ENCODE data around the gene TMED10.

The TMED10 gene

DNA sequence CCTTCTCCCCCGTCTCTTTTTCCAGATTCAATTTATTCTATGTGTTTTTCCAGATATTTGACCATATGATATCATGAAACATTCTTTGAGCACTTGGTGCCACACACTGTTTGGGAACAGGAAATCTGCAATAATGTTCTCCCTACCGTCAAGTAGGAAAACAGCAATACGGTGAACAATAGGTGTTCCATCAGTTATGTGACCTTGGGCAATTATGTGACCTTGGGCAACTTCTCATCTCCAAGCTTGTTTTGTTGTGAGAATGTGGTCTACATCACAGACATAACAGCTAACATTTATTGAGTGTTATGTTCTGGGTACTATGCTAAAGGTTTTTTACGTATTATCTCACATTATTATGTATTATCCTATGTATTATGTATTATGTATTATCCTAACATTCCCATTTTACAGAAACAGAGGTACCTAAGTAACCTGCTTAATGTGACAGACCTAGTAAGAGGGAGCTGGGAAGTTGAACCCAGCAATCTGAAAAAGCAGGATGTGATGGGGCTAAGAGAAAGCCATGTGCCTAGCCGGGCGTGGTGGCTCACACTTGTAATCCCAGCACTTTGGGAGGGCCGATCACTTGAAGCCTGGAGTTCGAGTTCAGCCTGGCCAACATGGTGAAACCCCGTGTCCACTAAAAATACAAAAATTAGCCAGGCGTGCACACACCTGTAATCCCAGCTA, 48.4 kb downstream of the TMED10 start:
- DNase-seq, result no peak

DNA sequence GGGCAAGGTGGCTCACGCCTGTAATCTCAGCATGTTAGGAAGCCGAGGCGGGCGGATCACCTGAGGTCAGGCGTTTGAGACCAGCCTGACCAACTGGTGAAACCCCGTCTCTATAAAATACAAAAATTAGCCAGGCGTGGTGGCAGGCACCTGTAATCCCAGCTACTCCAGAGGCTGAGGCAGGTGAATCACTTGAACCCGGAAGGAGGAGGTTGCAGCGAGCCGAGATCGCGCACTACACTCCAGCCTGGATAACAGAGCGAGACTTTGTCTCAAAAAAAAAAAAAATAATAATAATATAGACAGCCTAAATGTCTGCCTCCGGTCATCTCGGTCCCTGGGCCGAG, 49.0 kb downstream of the TMED10 start:
- peak in 1 of 56 donors; percentile 13 for DNase-seq

DNA sequence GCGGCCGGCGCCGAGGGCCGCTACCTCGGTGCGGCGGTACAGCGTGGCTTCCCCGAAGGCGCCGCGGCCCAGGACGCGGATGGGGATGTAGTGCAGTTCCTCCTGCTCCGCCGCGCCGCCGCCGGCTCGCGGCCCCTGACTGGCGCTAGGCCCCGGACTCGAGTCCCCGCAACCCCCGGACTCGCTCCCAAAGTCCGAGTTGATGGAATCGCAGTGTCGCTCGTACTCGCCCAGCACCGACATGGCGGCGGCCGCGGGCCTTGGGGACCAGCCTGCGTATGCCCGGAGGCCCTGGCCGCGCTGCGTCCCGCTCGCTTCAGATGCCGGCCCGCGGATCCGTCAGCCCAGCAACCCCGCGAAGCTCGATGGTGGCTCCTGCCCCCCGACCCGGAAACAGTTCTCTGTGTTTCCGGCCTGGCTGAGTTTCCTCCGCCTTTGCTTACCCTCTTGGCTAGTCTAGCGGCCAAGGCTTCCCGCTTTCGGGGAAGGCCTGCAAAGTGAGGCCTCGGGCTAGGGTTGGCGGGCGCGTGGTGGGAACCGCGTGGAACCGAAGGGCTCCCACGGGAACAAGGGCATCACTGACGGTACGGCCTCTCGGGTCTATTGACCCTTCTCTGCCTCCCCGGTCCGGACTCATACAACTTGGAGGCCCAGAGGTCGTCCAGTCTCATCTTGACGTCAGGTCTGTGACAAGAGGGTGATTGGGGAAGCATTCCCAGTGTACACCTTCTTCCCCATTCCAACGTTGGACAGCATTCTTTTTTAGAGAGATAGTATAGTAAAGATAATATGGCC, 49.5 kb downstream of the TMED10 start, which contains the start of gene NEK9:
TSS of gene NEK9 (minus strand) at position 370 of the 795 bp plus-strand sequence. CDS start at position 243, 127 bp downstream.
- peak; percentile 11 to 94 (median 84) for DNase-seq

DNA sequence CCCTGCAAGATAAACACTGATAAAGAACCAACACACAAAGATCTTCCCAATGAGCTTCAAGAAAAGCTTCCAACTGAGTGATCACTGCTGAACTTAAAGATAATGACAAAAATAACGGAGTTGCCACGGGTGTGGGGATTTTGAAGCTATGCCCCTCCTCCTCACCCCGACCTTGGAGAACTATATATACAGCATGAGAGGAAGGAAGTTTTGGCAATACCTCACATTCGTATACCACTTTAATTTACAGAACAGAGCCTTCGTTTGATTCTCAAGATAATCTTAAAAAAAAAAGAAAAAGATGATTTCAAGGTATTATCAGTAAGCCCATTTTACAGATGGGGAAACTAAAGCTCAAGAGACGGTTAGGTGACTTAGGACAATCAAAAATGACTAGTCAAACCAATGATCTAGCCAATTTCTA, 50.3 kb downstream of the TMED10 start:
- no peak for DNase-seq

DNA sequence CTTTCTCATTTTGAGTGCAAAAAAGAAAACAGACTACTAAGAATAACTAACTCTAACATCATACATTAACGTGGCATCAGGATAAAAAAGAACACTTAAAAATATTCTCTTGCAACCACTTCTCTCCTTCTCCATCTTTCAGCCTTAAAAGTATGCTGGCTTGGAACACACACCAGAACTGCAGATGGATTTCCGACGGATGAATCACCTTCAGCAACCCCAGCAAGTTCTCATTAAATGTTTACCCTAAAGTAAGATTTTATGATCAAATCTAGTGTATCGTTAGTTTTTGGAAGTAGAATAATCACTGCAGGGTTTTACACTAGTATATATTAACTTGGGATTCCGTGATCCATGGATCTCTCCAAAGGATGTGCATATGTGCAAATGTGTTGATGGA, 50.8 kb downstream of the TMED10 start:
- no peak for DNase-seq

DNA sequence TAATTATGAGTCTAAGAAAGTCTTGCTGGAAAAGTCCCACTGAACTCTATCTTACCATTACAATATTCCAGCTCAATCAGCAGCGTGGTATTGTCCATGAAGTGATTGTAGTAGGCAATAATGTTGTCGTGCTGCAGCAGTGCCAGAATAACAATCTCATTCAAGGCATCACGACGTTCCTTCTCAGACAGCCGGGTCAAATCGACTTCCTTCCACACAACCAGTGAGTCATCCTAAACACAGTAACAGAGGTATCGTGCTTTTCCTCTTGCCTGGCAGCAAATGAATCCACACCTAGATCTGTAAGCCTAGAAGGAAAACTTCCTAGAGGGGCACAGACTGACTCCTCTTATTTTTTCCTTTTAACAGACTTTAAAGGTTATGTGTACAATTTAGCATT, 52.4 kb downstream of the TMED10 start:
- DNase-seq, result peak in 3 of 56 donors; percentile 7 to 22 (median 9)

DNA sequence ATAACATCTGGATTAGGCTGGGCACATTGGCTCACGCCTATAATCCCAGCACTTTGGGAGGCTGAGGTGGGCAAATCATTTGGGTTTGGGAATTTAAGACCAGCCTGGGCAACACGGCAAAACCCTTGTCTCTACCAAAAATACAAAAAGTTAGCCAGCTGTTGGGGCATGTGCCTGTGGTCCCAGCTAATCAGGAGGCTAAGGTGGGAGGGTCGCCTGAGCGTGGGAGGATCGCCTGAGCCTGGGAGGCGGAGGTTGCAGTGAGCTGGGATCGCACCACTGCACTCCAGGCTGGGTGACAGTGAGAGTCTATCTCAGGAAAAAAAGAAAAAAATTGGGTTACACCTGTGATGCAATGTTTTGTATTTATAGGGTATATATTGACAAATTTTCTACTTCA, 54.9 kb downstream of the TMED10 start:
- DNase-seq, result no peak

DNA sequence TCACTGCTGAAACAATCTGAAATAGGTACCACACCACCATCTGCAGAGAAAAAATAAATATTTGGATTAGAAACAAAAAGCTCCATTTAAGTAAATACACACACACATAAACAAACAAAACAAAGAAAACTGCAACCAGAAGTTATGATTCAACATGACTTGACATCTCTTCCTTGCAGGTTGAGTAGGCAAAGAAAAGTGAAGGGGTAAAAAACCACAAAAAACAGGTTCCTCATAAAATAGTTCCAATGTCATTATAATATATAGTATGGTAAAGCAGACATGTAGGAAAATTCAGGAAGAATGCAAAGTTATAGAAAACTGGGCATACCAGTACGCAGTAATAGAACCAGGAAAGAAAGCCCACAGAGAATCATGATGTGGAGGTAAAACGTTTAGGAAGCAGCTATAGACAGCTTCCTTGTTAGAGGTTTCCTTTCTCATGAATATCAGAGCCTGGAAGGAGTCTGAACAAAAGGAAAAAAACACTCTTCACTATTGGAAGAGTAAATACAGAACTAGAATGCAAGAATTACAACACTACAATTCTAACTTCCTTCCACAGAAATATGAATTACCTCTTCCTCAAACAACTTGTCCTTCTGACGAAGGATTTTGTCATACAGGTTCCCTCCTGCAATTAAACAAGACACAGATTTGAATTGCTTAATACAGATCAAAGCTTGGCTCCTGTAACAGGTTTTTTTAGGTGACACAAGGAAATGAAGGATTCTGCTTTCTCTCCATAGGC, 55.7 kb downstream of the TMED10 start:
- DNase-seq, result no peak

DNA sequence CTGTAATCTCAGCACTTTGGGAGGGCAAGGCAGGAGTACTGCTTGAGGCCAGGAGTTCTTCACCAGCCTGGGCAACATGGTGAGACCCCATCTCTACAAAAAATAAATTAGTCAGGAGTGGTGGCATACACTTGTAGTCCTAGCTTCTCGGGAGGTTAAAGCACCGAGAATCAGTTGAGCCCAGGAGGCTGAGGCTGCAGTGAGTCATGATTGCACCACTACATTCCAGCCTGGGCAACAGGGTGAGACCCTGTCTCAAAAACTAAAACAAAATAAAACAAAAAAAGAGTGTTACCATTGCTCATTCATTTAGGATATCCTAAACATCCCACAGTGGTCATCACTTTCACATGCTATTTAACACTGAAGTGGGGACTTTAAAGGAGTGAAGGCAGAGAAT, 57.4 kb downstream of the TMED10 start:
- no peak for DNase-seq

DNA sequence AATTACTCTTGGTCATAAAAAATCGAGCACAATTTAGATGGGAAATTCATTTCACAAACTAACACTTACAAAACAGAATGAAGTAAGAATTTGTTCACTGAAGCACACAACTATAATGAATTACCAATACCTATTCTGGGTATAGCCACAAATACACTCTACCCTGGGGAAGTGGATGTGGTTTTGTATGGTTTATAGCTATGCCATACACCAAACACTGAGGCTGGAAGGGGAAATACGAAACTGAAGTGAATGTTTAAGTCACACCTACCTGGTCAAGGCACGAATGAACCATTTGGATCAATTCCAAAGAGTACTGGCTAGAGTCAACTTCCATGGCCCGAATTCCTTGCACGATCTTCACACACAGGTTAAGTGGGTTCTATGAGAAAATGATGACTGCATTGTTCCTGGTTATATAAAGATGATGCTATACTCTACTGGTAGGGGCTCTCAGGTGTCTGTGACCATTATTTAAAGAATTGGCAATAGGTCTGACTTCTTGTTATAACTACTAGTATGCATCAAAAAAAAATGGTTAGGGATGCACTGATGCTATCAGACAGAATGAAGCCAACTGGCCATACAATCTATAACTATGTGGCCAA, 62.4 kb downstream of the TMED10 start:
- no peak for DNase-seq

DNA sequence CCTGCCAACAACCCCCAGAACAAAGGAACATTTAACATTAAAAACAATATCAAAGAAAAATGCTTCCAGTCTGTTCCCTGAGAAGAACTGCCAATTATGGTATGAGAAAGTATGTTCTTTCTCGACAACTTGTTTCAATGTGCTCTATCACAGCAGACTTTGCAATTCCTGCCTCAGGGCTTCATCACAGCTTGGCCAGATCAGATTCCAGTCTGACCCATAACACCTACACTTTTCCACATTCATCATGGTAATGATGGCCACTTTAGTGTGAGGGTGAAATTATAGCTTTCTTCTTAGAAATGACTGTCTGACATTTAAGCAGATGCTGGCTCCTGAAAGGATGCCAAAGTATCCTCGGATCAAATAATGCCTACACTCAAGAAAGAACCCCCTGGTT, 66.5 kb downstream of the TMED10 start:
- DNase-seq, result no peak

DNA sequence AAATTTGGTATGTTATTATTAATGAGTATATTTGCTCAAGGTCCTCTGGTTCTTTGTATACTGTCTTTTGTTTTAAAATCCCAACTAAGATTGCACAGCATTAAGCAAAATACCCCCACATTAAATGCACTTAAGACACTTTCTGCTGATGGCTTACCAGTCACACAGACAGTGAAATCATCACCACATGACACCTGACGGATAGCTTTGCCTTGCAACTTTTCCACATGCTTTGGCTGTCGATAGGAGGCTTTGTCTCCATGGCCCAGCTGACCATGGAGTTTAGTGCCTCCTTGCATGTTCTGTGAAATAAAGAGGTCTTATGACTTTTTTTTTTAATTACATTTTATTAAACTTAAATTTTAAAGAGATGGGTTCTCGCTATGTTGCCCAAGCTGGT, 69.2 kb downstream of the TMED10 start:
- no peak for DNase-seq

DNA sequence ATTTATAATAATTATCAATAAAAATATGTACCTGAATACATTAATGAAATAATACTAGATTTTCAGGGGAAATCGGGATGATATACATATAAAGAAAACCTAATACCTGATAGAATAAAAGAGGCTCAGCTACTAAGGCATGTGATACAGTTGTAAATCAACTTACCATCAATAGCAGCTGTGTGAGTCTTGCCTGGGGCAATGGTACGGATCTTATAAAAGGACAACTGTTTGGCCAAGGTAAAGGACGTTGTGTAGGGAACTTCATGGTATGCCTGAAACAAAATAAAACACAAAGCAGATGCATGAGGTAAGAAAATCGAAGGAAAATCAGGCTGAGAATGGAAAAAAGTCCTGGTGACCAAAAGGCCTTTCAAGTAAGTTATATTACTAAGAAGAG, 74.9 kb downstream of the TMED10 start:
- no peak for DNase-seq

DNA sequence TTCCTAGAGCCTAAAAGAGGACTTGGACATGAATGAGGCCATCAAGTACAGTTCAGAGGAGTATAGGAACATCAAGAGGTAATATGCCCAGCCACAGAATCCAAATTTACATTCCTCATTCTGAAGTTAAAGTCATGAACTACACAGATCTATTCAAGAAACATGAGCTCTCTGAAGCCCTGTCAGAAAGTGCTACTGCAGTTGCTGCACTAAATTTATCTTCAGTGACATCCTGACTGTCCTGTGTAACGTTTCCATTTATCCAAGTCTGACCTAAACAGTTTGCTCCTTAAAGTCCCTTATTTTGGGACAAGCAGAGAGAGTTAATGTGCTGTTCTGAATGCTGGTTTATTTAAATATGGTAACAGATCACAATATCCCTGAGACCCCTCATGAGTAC, 77.7 kb downstream of the TMED10 start:
- no peak for DNase-seq

DNA sequence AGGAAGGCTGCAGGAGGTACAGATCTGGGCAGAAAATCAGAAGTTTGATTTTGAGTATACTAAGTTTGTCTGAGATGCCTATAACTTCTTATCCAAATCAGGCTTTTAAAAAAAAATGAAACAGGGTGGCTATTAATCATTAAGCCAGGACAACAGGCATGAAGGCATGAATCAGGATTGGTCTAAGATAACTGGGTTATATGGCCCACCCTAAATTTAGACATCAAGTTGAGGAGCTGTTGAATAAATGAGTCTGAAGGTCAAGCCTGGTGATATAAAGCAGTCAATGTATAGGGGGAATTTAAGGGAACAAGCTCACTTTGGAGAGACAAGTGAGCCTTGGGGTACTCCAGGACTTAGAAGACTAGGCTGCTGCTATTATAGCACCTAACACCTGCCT, 78.2 kb downstream of the TMED10 start:
- no peak for DNase-seq

DNA sequence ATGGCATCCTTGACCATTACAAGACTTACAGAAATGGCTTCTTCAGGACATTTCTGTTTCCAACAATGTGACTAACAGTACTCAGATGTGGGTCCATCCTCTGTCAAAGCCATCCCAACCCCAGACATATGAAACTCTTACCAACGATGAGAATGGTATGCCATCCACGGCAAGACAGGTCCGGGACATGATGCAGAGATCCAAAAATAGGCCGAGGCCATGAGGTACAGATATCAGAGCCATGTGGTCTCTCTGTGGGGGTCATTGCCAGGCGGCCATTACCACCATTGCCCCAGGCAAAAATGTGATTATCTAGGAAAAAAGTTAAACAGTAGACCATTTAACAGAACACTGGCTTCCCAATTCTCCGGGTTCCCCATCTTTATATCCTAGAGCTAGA, 79.5 kb downstream of the TMED10 start:
- no peak for DNase-seq

DNA sequence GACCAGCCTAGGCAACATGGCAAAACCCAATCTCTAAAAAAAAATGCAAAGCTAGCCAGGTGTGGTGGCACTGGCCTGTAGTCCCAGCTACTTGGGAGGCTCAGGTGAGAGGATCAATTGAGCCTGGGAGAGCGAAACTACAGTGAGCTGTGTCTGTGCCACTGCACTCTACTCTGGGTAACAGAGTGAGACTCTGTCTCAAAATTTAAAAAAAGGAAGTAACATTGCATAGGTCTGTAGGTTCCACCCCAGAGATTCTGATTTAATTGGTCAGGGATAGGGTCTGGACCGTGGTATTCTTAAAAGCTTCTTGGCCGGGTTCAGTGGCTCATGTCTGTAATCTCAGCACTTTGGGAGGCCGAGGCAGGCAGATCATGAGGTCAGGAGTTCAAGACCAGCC, 80.7 kb downstream of the TMED10 start:
- no peak for DNase-seq

DNA sequence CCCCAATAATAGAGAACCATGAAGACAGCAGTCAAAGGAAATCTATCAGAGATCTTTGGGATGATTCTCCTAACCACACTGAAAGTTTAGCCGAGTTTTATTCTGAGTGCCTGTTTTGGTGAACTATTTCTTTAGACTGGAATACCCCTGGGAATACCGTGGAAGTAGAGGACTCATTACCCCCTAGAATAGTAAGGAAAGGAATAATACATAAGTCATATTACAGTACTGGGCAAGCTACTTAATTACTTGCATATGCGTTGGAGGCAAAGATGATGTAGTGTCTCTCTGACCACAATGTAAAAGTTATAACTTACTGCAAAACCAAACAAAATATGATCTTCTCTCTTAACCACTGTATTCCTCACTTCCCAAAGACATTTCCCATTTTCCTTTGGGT, 81.5 kb downstream of the TMED10 start:
- no peak for DNase-seq

DNA sequence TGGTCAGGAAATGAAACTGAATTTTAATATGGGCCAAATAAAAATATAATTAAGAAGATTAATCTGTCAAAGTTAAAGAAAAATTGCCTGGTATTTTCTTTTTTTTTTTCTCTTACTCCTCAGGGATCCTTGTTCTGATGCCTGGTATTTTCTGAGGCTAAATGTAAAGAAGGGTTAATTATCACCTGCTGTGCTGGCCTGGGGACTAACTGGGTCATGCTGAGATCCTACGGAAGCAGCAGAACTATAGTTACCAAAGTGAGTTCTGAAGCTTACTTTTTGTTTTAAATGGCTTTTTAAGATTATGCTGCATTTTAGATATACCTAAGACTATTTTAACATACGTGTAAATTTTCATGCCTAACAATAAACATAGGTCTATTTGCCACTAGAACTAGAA, 83.7 kb downstream of the TMED10 start:
- DNase-seq, result no peak

DNA sequence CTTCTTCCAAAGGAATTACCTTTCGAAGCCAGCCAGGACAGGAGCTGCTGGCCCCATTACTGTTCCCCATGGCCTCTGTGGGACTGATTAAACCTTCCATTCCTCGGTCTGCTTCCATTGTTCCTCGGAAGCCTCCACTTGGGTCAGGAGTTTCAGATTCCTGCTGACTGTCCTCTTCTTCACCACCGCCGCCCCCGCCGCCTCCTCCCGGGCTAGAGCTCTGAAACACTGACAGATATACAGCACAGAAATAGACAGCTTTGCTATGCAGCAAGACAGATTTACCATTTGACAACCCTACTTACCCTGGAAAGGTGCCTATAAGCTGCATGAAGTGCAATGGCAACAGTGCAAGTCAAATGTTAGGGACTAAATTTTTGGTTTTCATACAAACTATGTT, 85.2 kb downstream of the TMED10 start:
- no peak for DNase-seq

DNA sequence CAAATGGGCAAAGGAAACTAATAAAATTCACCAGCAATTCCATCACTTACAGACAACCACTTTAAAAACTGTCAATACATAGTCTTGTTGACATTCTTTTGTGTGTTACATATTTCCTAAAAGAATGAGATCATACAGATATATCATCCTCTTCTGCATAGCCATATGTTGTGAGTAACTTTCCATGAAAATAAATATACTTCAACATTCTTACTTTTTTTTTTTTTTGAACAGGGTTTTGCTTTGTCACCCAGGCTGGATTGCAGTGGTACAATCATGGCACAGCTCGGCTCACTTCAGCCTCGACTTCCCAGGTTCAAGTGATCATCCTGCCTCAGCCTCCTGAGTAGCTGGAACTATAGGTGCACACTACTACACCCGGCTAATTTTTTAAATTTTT, 86.1 kb downstream of the TMED10 start:
- DNase-seq, result no peak
